NCI-H2227 treated with DMSO at 0.1 percent for 48 hours (cell line): ENCODE measurements around the gene EIF3L.

Source experiments
- DNase-seq: peaks from one replicate; lab custom pipeline; 2025; lab: John Stamatoyannopoulos, UW

EIF3L gene

DNA sequence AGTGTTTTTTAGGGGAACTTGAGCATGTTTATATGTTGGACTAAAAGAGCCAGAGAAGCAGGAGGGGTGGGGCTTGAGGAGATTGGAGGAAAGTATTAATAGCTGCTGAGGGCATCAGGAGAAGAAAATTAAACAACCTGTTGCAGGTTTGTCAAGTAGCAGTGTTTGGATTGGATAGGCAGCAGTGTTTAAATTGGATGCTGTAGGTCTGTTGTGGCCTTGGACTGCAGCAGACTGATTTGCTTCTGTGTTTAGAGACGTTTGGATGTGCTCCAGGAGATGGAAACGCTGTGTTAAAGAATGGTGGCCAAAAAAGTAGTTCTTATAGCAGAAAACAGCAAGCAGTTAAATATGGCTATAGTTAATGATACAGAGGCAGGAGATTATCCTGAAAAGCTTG is 5.7 kb downstream of the EIF3L start:
- no peak for DNase-seq

DNA sequence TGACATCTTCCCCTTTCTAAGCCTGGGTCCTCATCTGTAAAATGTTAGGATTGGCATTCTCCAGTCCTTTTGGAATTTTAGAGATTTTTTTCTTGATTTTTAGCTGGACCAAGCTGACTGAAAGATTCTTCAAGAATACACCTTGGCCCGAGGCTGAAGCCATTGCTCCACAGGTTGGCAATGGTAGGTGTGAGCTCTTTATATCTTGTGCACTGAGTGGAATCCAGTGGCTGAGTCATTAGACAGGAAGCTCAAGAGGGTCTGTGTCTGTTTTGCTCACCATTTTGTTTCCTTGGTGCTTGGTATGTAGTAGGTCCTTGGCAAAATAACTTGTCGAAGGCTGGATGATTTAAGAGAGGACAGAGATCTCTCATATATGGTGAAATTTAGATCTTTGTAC is 6.2 kb downstream of the EIF3L start:
- no peak for DNase-seq

GRCh38 chr22:37860796-37861421 is 11.7 kb downstream of the EIF3L start:
- DNase-seq: no peak

- peak; percentile 52 for DNase-seq
These were observed 13.5 kb downstream of the EIF3L start for GRCh38 chr22:37862570-37863325.

DNA sequence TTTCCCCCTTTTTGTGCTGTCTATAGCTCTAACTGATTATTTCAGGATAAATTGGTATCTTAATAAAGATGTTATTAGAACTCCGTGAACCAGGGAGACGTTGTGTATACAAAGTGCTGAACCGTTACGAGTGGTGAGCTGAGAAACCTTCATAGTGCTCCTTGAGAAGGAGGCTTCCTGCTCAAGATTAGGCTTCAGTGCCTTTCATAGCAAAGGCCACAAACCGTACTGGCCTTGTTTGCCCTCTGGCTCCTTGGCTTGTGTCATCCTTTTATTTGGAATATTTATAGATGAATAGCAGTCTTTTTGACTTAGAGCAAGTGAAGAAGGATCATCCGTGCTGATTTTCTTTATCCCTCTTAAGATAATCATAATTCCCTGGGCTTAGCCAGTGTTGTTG is 16.3 kb downstream of the EIF3L start:
- no peak for DNase-seq

DNA sequence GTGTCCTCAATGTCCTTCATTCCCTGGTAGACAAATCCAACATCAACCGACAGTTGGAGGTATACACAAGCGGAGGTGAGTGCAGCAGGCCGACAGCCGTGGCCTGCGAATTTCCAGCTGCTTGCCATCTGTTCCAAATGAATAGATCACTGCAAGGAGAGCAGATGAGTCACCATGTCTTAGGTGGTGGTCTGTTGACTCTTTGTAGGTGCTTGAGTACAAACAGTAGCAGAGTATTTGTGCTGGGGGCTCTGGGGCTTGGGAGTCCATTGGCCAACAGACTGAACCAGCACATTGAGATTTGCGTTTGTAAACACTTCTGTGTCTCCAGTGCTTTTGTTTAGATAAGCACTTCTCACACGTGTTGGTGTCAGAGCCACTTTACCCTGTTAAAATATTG is 21.1 kb downstream of the EIF3L start:
- no peak for DNase-seq

- no peak for DNase-seq
These were observed 31.6 kb downstream of the EIF3L start for GRCh38 chr22:37880668-37881440.

DNA sequence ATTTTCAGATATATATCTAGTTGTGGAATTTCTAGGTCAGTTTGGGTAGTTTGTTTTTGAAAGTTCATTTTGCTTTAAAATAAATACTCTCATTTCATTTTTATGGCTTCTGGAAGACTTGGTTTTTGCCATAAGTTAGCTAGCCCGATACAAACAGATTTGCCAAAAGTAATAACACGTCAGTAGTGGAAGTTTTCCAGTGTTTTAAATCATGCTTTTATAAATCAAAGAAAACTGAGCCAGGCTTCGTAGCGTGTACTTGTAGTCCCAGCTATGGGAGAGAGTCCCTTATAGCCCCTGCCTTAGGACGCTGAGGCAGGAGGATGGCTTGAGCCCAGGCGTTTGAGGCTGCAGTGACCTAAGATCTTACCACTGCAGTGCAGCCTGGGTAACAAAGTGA is 35.2 kb downstream of the EIF3L start:
- no peak for DNase-seq

DNA sequence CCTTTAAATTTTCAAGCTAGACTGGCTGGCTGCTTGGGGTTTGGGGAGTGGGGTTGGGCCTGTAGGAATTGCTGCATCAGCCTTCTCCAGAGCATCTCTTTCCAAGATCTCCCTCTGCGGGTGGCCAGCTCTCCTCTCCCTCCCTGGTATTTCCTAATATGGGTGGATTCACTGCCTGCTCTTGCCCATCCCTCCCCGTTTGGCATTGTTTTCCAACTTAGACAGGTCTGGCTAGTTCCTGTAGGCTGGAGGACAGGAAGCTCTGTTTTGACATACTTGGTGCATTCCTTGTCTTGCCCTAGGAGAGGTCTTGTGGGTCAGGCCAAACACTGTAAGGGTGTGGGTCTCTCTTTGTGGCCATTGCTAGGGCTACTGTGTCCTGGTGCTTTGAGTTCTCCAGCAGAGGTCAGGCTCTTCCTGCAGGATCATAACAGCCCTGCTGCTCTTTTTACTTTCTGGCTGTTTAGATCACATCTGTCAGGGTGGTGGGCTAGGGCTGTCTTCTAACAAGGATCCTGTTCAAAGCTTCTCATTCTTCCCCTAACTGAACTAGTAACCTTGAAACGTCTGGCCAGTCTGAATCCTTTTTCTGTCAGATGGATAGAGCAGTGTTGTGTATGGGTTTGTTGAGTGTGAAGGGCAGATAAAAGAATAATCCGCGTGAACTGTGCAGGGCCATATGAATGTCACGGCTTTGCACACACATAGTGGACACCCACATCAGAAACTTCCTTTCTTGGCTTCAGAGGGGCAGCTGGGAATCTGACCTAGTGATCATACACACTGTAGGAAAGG is 38.6 kb downstream of the EIF3L start:
- no peak for DNase-seq

- no peak for DNase-seq
These were observed 42.7 kb downstream of the EIF3L start for GRCh38 chr22:37891926-37892325.

- DNase-seq: no peak
These were observed 43.5 kb downstream of the EIF3L start for GRCh38 chr22:37892566-37893335.

DNA sequence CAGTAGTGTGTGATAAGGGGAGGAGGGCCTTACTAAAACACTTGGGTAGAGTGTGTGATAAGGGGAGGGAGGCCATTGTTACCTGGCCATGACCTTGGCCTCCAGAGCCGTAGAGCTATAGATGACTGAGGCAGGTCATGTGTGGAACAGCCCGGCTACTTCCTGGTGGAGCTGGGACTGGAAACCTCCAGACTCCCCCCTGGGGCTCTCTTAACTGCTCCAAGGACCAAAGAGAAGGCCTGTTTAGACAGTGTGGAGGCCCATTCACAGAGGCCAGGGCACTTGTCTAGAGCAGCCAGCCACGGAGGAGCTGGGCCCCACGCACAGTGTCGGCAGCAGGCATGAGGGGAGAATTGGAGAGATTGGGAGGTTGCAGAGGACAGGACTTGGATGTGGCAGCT is 44.4 kb downstream of the EIF3L start:
- DNase-seq: no peak

GRCh38 chr22:37894939-37895670 is 45.9 kb downstream of the EIF3L start:
- no peak for DNase-seq

DNA sequence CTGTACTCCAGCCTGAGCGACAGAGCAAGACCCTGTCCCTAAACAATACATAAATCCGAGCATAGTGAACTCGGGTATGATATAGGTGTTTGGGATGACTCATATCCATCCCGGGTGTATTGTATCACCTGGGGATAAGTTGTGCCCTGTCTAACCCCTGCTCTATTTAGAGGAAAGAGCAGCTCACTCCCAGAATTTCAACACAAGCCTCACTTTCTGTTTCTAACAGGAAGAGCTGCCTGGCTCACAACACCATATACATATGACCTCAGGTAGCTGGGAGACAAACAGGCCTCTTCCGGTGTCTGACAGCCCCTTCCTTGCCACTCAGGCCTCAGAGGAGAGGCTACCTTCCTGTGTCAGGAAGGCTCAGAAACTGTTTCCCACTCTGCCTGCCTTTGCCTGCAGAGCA is 47.0 kb downstream of the EIF3L start:
- no peak for DNase-seq

DNA sequence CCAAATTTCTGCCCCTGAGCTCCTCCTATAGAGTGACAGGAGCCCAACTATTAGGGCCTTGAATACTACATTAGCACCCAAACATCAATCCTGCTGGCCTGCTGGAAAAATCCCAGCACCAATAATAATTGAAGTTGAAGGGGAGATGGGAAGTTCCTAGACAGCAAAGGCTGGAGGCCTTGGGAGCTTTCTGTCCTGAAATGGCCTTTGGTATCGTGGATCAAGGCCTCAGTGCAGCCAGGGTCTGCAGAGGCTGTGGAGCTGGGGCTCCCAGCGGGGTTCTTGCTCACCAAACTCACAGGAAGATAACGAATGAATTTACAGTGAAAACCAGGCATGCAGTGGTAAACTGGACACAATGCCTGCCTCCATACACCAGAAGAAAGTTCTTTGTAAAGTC is 47.7 kb downstream of the EIF3L start:
- DNase-seq: no peak

DNA sequence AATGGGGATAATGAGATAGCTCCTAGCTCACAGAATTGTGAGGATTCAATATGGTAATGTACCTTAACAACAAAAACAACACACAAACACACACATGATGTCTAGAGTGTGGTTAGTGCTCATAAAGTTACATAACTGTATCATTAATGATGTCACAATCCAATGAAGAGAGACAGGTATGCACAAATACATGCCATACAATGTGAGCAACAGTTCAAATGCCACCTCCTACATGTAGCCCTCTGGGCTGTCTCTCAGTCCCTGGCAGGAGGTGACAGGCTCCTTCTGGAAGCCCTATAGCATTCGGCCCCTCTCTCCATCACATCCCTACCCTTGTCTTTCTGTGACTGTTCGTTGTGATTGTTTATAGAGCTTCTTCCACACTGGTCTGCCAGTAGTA is 48.6 kb downstream of the EIF3L start:
- DNase-seq: no peak

GRCh38 chr22:37898441-37899181 is 49.4 kb downstream of the EIF3L start:
- DNase-seq: no peak

DNA sequence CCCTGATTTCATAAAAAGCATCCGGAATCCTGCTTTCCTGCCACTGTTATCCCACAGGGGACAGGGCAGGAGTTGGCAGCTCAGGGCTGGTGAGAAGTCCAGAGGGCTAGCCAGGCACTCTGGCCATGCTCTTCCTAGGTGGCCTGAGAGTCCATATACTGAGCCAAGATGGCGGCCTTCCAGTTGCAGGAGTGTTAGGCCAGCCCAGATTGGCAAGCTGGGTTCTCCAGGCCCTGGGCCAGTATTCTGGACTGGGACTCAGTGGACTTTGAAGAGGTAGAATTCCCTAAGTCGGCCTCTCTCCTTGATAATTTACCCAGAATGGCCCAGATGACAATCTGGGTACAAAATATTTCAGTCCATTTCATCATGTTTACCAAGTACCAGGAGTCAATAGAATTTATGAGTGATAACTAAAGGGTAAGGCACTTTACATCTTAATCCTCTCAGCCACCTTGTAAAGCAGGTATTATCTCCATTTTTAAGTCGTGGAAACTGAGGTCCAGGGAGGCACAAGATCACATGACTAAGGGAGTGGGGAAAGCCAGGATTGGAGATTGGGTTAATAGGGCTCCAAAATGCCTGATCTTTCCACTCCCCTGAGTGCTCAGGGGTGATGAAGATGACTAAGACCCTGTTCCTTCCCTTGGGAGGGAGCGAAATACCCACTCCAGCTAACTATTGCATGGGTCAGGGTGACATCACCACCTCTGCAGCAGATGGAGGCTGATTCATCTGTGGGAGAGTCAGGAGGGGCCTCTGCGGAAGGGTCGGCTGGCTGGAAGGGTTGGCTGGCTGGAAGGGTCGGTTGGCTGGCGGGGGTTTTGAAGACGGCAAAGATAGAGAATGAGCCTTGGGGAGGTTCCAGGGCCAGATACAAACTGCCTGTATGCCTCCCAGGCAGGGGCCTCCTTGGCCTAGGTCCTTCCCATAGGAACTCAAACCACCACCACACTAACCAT is 55.6 kb downstream of the EIF3L start:
- DNase-seq: no peak
